ENCODE data around the gene CSF1R.

The CSF1R gene

DNA sequence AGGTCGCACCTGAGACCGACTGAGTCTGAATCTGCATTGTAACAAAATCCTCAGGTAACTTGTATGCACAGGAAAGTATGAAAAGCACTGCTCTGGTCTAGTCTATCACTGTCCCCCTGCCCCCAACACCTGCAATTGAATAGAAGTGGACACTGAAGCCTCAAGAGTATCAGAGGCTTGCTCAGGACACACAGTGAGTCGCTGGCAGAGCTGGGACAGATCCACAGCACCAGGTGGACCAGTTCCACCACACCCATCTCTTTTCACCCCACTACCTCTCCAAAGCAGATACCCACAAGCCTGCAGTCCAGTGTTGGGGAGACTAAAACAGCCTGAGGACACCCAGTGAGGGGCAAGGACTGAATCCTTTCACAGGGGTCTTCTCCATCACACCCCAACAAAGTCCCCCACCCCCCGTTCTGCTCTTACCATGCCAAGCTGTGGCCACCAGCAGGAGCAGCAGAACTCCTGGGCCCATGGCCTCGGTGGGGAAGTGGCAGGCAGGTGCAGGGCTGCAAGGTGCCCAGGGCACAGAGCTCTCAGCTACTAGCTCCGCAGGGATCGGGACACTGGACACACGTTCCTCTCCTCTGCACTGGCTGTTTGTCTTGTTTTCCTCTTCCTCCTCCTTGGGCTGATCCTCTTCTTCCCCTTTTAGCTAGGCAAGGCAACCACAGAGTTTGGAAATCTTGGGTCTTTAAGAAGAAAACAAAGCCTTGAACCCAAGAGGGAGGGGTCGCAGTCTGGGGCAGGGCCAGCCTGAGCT, at the start of gene CSF1R:
CSF1R (minus strand) TSS at position 605 of the 766 bp plus-strand sequence; CDS start at position 478, 127 bp downstream.
- DNase-seq = no peak

DNA sequence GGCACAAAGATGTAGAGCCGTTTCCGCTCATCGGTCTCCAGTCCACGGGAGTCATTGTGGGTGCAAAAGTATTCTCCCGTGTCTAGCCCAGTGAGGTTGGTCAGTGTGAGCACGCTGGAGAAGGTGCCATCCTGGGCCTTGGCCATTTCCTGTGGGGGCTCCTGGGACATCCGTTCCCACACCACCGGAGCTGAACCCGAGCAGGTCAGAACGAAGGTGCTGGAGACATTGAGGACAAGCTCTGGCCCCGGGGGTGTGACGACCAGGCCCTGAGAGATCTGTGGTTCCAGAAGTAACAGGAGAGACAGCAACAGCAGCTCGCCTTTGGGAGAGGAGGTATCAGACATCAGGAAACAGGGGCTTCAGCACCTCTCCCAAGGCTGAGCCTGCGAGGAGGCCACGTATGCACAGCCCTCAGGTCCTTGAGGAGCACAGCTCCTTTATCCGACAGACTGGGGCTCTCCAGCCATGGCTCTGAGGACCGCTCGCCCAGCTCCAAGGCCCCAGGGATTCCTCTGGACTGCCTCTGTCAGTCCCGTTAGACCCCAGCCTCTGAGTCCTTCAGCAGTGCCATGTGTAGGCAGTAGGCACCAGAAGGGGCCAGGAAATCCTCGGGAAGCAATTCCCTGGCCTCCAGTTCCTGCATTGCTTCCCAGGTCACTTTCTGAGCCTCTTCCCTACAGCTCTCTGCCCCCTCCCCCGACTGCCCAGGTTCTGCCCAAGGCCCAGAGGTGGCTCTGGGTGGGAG, 49.4 kb upstream of the CSF1R start:
- no peak for DNase-seq

DNA sequence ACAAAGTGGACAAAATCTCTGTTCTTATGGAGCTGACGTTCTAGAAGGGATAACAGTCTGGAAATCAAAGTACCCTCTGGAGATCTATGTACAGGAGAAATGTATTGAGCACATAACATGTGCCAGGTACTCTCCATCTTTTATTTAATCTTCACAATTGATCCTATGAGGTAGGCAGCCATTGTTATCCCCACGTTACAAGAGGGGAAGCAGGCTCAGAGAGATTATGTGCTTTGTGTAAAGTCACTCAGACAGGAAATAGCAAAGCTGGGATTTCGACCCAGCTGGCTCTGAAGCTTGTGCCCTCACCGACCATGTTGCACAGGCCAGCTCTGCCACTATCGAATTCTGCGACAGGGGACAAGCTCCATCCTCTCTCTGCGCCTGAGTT, 47.8 kb upstream of the CSF1R start:
- no peak for DNase-seq

DNA sequence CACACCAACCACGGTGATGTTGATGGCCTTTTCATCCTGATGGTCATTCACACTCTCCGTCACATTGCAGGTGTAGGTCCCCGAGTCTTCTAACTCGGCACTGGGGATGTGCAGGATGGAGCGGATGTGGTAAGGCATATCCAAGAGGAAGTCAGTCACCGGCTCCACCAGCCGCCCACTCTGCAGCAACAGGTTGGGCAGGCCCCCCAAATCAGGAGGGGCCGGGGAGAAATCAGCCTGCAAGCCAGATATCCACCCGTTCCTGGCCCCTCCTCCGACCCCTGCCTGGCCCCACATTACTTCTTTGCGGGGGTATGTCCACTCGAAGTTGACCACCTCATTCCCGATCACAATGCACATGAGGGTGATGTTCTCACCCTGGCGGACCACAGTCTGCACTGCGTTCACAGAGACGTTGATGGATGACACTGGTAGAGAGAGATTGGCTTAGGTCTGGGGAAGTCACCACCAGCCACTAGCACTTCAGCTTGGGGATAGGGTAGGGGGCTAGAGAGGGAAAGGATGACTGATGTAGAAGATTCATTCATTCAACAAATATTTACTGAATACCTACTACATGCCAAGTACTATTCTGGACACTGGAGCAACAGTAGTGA, 47.3 kb upstream of the CSF1R start:
- DNase-seq = no peak

DNA sequence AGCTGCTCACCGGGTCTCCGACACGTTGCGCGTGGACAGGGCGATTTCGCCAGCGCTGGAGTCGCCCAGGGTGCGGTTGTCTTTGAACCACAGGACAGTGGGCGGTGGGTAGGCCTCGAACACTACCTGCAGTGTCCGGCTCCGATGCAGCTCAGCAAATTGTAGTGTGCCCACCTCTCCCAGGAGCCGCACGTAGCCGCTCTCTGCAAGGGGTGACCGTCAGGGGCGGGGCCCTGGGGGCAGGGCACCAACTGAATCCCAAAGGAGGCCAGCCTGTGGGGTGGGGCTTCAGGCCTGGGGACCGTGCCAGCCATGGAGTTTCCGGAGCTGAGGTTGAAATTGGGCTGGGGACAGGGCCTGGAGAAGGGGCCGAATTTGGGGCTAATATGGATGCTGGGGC, 46.4 kb upstream of the CSF1R start:
- no peak for DNase-seq

DNA sequence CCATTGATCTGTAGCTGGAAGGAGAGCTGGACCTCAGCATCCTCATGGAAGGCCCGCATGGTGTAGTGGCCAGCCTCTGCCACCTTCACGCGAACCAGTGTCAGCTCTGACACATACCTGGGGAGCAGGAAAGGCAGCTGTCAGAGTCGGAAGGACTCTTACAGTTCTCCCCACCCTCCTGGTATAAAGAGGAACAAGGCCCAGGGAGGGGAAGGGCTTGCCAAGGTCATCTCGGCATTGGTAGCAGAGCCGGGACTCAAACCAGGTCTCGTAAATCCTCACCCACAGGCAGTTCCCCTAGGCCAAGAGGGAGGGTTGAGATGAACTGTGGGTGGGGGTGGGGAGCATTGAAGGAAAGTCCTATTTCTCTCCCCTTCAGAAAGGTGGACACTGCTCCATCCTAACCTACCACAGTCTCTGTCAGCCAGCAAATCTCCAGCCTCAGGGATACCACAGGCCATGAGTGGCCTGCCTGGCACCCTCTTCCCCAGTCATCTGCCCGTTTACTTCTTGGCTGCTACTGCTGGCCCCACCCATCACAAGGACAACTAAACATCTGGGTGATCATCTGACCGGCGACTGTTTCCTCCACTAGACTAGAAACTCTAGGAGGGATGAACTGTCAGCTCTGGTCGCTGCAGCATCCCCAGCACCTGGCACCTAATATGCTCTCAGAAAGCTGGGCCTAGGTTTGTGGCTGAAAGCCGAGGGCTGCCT, 45.8 kb upstream of the CSF1R start:
- no peak for DNase-seq

DNA sequence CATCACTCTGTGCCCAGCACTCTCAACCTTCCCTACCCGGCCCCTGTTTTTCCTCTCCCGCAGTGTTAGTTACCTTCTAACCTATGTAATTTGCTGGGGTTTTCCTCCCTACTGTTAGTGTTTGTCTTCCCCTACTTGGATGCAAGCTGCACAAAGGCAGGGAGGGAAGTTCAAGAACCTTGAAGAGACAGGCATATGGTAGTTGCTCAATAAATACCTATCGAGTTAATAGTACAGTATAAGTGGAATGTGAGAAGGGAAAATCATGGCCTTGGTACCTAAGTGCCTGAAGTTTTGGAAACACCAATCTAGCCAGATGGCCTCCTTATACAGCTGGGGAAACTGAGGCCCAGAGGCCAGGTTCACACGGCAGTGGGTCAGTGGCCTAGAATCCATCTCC, 45.1 kb upstream of the CSF1R start:
- no peak for DNase-seq

DNA sequence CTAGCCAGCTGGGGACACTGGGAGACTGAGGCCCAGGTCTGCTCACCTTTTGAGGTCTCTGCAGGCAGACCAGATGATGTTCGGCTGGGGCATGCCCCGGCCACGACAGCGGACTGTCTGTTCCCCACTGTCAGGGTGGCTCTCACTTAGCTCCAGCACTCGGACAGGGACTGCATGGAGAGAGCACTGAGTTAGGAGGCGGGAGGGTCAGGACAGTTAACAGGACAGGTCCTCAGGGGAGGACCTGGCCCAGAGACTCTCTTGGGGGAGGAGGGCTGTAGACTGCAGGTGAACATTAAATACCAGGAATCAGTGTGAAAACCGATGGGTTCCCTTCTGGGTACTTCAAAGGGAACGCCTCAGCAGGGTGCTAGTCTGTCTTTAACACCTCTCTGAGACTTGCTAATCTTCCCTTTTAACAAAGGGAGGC, 44.2 kb upstream of the CSF1R start:
- DNase-seq = no peak

DNA sequence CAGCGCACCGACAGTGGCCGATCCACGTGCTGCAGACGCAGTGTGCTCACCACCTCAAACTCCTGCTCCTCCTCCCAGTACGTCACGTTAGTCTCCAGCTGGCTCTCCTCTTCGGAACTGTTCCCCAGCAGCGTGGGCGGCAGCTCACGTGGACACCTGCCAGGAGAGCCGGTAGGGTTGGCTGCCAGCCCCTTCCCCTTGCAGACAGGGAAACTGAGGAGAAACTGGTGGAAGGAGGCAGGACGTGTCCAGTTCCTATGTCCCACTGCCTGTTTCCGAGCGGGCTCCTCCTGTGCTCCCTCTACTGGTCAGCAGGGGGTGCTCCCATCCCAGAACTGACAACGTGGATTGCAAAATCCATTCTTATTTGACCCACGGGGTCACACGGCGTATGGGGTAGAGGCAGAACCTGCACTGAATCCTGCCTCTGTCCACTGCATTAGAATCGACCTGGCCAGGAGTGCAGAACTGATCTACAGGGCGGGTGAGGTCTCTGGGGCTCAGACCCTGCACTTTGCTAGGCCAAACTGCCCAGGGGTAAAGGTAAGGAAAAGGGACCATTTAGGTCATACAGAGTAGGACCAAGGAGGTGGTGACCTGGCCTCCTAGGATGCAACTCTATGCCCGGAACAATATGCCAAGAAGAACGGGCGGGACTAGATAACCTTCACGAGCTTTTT, 43.6 kb upstream of the CSF1R start:
- DNase-seq = peak; percentile 67

DNA sequence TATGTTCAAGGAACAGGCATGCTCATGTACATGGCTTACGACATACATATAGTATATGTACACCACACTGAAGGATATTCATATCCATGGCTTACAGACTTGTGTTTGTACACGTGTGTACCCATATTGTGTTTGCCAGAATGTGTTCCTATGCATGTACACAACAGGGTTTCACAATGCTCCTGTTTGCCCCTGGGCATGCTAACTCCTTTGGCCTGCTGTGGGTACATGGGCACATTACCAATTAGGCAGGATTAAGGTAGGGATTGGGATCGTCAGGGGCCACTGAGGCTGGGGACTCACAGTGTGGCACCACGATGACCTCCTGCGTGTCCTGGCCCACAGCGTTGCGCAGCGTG, 43.1 kb upstream of the CSF1R start:
- no peak for DNase-seq

DNA sequence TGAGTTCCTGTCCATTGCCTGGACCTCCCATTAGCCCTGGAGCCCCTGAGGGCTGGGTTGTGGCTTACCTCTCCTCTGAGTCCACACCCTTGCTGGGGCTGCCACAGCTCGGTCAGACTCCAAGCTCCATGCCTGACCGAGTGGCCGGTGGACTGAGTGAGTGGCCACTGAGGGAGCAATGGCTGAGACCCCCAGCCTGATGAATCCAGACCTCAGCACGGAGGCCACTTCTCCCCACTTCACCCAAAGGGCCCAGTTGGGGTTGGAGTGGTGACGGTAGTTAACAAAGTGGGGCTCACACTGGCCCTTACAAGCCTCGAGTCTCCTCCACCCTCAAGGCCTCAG, 40.5 kb upstream of the CSF1R start:
- no peak for DNase-seq

DNA sequence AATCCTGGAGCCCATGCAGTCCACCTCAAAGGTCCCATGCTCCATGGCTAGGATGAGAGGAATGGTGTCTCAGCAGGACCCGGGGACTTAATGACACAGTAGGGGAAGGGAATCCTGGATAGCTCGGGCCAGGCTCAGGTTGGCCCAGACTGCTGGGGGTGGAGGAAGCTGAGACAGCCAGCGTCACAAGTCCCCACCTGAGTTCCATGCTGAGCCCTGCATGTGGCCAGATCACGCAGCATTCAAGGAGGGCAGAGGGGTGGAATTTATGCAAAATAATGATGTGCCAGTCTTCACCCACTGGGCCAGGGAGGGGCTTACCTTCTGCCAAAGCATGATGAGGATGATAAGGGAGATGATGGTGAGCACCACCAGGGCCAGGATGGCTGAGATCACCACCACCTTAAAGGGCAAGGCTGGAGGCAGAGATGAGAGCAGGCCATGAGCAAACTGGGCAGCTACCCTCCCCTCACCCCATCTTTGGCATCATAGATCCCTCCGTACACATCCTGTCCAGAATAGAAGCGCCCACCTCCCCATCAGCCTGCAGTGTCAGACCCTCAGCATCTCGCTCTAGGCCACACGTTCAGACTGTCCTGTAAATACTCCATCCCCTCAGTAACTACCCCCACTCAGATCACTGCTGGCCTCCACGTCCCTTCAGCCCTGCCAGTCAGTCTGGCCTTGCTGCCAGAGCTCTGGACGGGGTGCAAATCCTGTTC, 40.0 kb upstream of the CSF1R start:
- DNase-seq = no peak

DNA sequence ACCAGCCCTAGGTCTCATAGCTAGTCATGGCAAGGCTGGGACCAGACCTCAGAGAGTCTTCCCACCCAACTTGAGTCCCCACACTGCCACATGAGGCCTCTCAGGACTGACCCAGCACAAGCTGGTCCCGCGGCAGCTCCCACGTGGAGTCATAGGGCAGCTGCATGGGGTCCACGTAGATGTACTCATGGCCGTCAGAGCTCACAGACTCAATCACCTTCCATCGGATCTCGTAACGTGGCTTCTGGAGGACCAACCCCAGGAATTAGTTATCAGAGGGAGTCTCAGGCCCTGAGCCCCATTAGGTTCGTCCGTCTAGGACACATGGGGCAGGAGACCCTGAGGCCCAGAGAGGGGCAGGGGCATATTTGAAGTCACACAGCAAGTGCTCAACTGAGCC, 39.0 kb upstream of the CSF1R start:
- no peak for DNase-seq

DNA sequence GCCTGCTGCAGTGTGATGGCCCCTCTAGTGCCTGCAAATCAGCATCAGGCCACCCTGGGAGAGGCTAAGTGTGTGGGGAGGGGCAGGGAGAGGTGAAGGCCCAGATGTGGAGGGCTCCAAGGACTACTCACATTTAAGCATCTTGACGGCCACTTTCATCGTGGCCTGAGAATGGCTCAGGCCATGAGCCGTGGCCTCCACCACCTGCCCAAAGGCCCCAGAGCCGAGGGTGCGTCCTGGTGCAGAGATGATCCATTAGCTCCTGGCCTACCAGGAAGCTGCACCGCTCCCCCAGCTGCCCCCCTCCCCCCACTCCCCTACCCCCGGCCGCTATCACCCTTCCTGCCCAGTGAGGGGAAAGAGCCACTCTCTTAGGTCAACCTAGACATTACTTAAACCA, 38.2 kb upstream of the CSF1R start:
- no peak for DNase-seq

DNA sequence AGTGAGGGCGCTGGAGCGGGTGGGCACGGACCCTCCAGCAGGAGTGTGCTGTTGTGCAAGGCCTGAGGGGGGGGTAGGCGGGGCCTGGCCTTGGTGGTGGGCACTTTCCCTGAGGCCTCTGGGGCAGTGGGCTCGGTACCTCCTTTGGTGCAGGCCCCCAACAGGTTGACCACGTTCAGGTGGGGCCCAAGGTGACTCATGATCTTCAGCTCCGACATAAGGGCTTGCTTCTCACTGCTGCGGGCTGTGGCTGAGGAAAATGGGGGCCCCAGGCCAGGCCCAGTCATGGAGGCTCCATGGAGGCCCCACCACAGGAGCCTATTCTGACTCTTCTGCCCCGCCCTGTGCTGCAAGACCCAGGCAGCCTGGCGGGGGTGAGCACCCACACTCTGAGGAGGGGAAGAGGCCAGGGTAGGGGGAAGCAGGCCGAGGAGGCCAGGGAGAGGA, 37.8 kb upstream of the CSF1R start:
- no peak for DNase-seq

DNA sequence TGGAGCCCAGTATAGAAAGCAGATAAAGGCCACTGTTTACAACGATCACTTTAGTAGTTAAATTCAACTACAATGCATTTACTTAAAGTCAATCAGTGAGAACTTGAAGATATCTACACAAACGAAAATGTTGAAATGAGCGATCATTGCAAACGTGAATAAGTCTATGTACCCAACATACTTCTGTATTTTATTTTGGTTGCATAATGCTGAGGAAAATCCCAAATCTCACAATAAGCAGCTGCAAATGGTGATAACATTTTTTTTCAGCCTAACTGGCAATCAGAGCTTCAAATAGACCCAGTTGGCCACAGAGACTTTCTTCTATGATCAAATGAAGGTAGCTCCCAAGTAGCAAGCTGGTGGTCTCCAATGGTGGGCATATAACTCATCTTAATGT, 37.2 kb upstream of the CSF1R start:
- DNase-seq = no peak

DNA sequence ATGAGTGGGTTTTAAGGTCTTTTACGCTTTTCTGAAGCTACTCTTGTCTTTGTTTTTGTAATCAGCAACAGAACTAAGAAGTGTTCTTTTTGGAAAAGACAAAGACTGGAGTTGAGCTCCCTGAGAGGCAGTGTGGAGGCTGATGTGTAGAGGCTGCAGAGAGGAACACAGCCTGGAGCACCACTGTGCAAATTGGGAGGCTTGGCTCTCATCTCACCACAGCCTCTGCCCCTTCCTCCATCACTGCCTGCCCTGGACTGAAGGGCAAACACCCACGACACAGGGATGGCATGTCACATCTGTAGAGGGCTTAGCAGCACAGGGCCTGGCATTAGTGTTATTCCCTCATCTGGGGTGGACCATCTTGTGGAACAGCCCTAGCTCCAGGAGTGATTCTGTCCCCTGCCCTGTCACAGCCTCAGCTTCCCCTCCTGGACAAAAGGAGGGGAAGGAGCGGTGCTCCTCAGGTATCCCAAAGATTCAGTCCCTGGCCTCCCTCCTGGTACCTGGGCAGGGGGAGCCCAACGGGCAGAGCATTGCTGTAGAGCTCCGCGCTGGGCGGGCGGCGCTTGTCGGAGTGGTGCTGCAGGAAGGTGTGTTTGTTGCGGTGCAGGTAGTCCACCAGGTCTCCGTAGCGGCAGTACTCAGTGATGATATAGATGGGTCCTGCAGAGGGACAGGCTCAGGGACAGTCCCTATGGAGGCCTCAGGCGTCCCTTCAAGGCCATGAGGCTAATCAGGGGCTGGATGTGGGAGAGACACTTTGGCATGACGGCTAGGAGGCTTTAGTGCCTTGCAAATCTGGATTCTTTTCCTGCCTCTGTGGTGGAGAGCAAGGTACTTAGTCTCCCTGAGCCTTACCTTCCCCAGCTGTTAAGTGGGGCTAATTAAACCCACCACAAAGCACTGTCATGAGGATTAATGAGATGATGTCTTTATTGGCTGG, 36.5 kb upstream of the CSF1R start:
- DNase-seq = no peak

DNA sequence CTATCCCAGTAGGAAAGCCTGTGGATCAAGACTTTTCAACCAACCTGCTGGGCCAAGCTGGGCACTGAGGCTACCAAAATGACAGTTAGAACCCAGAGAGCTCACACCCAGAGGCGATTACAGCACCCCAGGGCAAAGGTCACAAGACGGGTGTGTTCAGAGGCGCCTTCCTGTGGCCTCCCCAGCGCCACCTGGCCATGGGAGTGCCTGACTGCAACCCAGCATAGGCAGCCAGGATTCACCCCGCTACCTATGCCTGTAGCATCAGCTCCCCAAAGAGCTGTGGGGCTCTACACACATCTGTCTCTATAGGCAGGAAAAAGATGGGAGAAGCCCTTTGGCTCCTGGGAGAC, 35.8 kb upstream of the CSF1R start:
- DNase-seq = no peak

DNA sequence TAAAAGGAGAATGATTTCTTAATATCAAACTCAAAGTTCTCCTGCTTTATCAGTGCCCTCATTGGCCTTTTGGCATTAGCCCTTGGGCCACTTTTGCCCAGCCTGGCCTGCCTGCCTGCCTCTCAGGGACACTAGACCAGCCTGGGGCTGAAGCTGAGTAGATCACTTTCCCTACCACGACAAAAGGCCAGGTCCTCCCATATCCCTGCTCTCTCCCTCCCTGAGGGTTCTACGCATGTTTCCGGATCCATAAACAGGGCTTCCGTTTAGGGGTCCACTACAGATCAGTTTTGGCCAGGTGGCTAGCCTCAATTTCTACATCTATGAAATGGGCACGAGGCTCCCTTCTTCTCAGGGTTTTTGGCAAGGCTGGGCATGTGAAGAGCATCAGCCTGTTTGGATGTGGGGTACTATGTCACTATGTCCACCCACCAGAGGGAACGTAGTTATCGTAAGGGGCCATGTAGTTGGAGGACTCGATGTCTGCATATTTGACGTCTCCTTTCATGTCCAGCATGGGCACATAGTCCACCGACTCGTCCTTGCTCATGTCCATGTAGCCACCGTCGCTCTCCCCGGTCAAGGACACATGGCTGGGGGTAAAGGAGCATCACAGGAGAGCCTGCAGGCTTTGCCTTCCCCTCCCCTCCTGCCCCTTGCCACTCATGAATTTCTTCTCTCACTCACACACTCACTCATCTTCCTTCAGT, 35.2 kb upstream of the CSF1R start:
- DNase-seq = no peak
